ENCODE results near the gene DCC. TPM values are rescaled to one million over a fixed set of nuclear protein-coding genes. Genes with fewer than 3 reads are reported as not detected.
A peak's percentile ranks its signal among the peaks of the same experiment; 100 is the strongest.

DCC gene
- polyA plus RNA-seq, 3 donors, result 4.0 to 8.0 (median 5.8) TPM

- no peak for DNase-seq
Observed at GRCh38 chr18:52813635-52814416, 473.8 kb downstream of the DCC start.

- DNase-seq, result no peak
Observed at GRCh38 chr18:52815651-52816050, 475.7 kb downstream of the DCC start.

DNA sequence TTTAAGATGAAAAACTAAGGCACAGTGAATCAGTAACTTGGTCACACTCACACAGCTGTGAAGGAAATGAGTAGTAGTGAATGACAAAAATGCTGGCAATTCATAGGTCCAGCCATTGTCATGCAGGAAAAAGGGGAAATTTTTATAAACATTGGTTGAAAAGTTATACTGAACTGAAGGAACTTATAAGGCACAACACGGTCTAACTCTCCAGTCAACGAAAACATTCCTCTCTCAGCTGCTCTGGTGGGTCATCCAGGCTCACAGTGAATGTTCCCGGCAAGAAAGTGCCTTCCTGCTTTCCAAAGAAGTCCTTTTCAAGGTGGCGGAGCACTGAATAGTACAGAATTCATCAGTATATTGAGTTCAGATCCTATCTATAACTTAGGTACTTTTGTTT is 476.1 kb downstream of the DCC start:
- DNase-seq, result no peak

- no peak for DNase-seq
Observed at GRCh38 chr18:52822160-52822559, 482.2 kb downstream of the DCC start.

- peak; percentile 10 for DNase-seq
Observed at GRCh38 chr18:52824126-52824525, 484.1 kb downstream of the DCC start.

DNA sequence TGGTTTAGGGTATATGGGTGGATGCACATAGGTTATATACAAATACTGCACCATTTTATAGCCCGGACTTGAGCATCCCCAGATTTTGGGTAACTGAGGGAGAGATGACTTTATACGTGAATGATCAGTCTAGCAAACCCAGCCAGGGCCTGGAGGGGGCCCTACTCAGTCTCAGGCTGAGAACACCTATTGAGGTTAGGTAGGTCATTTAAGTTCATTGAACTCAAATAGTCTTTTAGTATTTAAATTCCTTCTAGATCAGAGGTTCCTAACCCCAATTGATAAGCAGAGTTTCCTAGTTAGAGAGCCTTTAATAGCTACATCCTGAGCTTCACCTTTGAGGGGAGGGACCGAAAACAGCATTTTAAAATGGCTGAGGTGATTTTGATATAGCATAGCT is 487.0 kb downstream of the DCC start:
- DNase-seq, result no peak

DNA sequence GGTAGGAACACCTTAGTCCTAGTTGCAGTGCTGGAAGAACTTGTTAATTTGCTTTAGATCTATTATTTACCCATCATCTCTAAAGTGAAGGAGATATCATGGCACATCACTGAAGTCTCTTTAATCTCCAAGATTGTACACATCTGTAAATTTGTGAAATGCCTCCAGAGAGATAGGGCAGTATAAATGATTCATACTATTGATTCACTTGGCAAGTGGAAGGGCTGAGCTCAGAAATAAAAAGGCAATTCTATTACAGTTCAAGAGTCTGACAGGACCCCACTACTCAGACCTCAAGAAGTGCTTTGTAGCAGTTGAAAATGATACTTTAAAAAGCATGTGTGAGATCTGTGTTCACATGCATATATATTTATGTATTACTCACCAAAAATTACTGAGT is 489.3 kb downstream of the DCC start:
- no peak for DNase-seq

- no peak for DNase-seq
Observed at GRCh38 chr18:52829876-52830405, 489.9 kb downstream of the DCC start.

DNA sequence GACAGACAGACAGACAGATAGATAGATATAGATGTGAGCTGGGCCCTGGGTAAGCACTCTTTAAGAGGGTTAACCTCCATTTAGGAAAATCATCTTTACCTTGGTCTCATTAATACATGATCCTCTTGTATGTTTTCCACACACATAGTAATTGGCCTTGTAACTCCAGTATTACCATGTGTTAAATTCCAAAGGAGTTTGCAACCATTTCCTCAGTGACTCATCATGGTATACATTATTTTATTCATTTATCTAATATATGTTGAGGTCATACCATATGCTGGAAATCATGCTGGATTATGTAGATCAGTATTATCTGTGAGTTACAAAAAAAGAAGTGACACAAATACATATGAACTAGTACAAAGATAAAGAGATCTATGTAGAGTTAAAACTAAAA is 504.3 kb downstream of the DCC start:
- no peak for DNase-seq

DNA sequence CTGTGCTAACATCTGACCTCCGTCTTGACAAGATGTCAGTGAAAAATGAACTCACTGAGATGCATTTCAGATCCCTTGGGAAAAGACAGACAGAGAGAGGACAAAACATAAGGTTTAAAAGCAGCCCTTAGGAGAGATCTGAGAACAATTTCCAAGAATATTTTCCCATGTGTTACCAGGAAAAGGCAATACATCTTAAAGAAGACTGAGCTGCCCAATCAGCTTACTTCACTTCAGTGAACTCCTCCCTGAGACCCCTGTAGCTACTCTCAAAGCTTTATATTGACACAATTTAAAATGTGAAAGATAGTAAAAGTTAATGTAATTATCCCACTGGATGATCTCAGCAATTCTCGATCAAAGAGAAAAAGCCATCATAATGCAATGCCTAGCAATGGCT is 505.0 kb downstream of the DCC start:
- no peak for DNase-seq

DNA sequence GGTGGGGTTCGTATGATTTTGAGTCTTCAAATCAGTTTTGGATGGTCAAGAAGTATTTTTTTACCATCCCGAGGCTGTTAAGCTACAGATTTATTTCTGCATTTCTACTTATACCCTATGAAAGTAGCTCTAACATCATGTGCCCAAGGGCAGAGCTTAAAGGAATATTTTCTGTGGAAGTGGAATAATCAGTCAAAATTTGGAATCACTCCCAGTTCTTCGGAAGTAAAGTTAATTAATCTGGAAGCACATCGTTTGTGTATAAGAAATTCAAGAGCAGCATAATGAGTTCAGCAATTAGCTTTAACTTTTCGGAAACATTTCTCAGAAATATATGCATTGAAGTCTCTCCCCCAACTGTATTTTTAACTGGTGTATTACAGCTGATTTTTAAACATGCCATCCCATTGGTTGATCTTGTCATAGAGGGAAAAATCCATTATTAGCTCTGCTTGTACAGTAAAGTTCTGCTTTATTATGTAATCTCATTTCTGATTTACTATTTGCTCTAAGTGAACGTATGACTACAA is 510.1 kb downstream of the DCC start:
- no peak for DNase-seq

- no peak for DNase-seq
Observed at GRCh38 chr18:52861558-52861957, 521.6 kb downstream of the DCC start.

GRCh38 chr18:52869349-52869923 is 529.4 kb downstream of the DCC start:
- no peak for DNase-seq

DNA sequence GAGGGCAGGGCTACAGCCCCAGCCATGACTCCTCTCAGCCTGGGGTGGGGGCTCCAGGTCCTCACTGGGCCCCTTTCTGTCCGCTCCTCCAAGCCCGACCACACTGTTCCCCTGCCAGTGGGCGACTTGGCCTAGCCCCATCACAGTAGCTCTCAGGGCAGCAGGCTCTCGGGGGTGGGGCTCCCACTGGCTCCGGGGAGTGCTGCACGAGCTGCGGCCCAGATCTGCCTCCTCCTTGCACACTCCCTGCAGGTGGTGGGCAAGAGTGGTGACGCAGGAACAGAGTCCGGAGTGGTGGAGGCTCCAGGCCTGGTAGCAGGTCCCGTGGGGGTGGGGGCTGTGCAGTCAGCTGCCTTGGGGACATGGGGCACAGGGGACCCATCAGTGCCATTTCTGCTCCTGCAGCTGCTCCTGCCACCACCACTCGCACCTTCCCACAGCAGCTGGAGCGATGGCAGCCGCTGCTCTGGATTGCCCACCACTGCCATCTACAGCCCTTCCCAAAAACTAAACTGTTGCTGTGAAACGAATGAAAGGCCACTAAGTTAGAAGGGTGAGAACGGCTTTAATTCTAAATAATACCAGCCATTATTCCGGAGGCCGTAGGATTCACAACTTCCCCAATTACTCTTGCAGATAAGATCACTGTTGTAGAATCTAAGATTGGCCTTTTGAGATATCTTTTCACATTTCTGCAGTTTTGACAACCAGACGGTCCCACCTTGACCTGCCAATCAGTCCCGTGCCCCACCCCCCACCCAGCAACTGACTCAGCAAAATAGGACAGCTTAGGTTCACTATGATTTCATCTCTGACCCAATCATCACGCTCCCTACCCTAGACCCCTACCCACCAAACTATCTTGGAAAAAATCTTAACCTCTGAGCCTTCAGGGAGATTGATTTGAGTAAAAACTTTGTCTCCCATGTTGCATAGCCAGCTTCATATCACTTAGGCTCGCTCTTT is 530.2 kb downstream of the DCC start:
- no peak for DNase-seq

DNA sequence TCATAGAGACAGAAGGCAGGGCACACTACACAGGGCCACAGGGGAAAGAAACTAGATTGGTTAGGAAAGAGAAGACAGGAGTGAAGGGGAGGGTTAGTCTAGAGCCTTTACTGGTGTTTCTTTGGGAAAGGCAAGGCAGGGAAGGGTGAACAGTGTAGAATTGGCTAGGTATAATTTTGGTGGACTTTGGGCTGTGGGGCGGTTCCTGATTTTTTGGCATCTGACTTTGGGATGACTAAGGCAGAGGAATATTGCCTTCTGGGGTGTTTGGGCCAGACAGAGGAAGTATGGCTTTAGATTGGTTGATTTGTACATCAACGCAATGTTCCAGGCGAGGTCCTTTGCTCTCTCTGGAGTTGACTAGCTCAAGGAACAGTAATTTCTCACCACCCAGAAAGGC is 534.8 kb downstream of the DCC start:
- no peak for DNase-seq

- DNase-seq, result no peak
Observed at GRCh38 chr18:52875725-52876124, 535.7 kb downstream of the DCC start.

DNA sequence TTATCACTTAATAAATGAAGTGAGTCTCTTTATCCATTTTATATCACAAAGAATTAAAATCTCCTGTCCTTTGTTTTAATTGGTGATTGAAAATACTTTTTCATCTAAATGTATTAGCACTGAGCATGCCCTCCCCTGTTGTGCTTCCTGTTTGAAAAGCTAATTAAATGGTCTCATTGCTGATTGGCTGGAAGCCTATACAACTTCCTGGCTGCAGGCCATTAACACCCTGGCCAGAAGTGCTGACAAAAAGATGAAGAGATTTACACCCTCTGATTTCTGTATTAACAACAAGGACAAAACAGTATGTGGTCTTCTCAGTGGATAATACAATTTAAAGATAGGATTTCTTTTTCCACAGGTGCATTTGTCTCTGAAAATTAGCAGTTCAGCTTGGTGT is 548.0 kb downstream of the DCC start:
- DNase-seq, result no peak

GRCh38 chr18:52894801-52895200 is 554.8 kb downstream of the DCC start:
- DNase-seq, result no peak

GRCh38 chr18:52897611-52898484 is 557.9 kb downstream of the DCC start:
- no peak for DNase-seq

GRCh38 chr18:52898485-52899058 is 558.6 kb downstream of the DCC start:
- no peak for DNase-seq

GRCh38 chr18:52902188-52902587 is 562.2 kb downstream of the DCC start:
- DNase-seq, result no peak
